Posterior vena cava (tissue), 2 donors: ENCODE data around the gene SLC38A8. TPM values are rescaled to one million over a fixed set of nuclear protein-coding genes. Genes with fewer than 3 reads are reported as not detected.
A peak's percentile ranks its signal among the peaks of the same experiment; 100 is the strongest.

Experiments
- DNase-seq: peaks from one replicate; pipeline ENCODE4 v3.0.0-alpha.2; 2020; ENCODE audit warnings: low spot score
- intact Hi-C, 2 donors: fragments of 100-400 bp; cut with DNase I; formaldehyde crosslinking; loops; one replicate each; pipeline versions ENCODE4 v1.14.1 to v1.14.2; 2022 to 2023
- total RNA-seq, 2 donors: library from RNA; stranded (reverse); fragmentation: NEBNext Ultra II Directional; extraction: Animal tissue kit (Norgen Biotek cat#: 25700); gene quantifications; one replicate each; pipeline ENCODE4 v1.2.1, GENCODE V29; 2021
- donor health status: DM: yes; HTN: yes; CAD: no.
- donor health status: DM: yes; HTN: yes; CAD: no.

SLC38A8 gene
- total RNA-seq, 2 donors from 2014 or later = not detected

GRCh38 chr16:84040226-84040822 is 2.3 kb downstream of the SLC38A8 start:
- DNase-seq = no peak
- intact Hi-C loops = loop anchor here in 1 of 2 donors (5.0 kb wide), 1 partner anchor 1893 kb away; no protein-coding TSS in a partner anchor

GRCh38 chr16:84039696-84040095 is 2.9 kb downstream of the SLC38A8 start:
- intact Hi-C loops = loop anchor here in 1 of 2 donors (5.0 kb wide), 1 partner anchor 1892 kb away; no protein-coding TSS in a partner anchor
- DNase-seq = no peak

GRCh38 chr16:84038469-84038868 is 4.1 kb downstream of the SLC38A8 start:
- intact Hi-C loops = no loop called here

GRCh38 chr16:84036982-84037425 is 5.6 kb downstream of the SLC38A8 start:
- intact Hi-C loops = no loop called here
- DNase-seq = no peak

More at GRCh38 chr16:84038469-84038868, 4.1 kb downstream of the SLC38A8 start:
- DNase-seq = no peak

GRCh38 chr16:84036131-84036530 is 6.5 kb downstream of the SLC38A8 start:
- intact Hi-C loops = no loop called here
- no peak for DNase-seq

GRCh38 chr16:84034516-84034915 is 8.1 kb downstream of the SLC38A8 start:
- DNase-seq = no peak
- intact Hi-C loops = no loop called here

- intact Hi-C loops = no loop called here
- no peak for DNase-seq
These were observed 9.1 kb downstream of the SLC38A8 start for GRCh38 chr16:84033251-84034195.

GRCh38 chr16:84032458-84033178 is 10.0 kb downstream of the SLC38A8 start:
- no peak for DNase-seq
- intact Hi-C loops = no loop called here

- no peak for DNase-seq
- intact Hi-C loops = no loop called here
These were observed 11.0 kb downstream of the SLC38A8 start for GRCh38 chr16:84031556-84031955.

GRCh38 chr16:84029297-84030047 is 13.1 kb downstream of the SLC38A8 start:
- intact Hi-C loops = no loop called here
- DNase-seq = no peak

- DNase-seq = no peak
- intact Hi-C loops = no loop called here
These were observed 15.0 kb downstream of the SLC38A8 start for GRCh38 chr16:84027625-84028024.

GRCh38 chr16:84026606-84027005 is 16.0 kb downstream of the SLC38A8 start:
- intact Hi-C loops = no loop called here
- no peak for DNase-seq

GRCh38 chr16:84024854-84025253 is 17.7 kb downstream of the SLC38A8 start:
- DNase-seq = peak; percentile 88
- intact Hi-C loops = no loop called here

- intact Hi-C loops = no loop called here
- DNase-seq = no peak
These were observed 20.0 kb downstream of the SLC38A8 start for GRCh38 chr16:84022644-84023043.

- DNase-seq = no peak
- intact Hi-C loops = no loop called here
These were observed 21.1 kb downstream of the SLC38A8 start for GRCh38 chr16:84021488-84021887.

- DNase-seq = no peak
- intact Hi-C loops = no loop called here
These were observed 22.2 kb downstream of the SLC38A8 start for GRCh38 chr16:84020353-84020752.

GRCh38 chr16:84018710-84019109 is 23.9 kb downstream of the SLC38A8 start:
- no peak for DNase-seq
- intact Hi-C loops = no loop called here

- DNase-seq = no peak
These were observed 26.1 kb downstream of the SLC38A8 start for GRCh38 chr16:84016477-84016876.

GRCh38 chr16:84015399-84015798 is 27.2 kb downstream of the SLC38A8 start:
- intact Hi-C loops = no loop called here
- no peak for DNase-seq

More at GRCh38 chr16:84016477-84016876, 26.1 kb downstream of the SLC38A8 start:
- intact Hi-C loops = no loop called here
